T-cell (primary cell): ENCODE measurements around the gene RPS27L. TPM values are rescaled to one million over a fixed set of nuclear protein-coding genes. Genes with fewer than 3 reads are reported as not detected.

ENCODE experiments used
- ATAC-seq, 4 experiments: fragments of 200-7000 bp in 3 of 4; fragments of 150-1000 bp in 1 of 4; cut with Tn5 transposase; replicated peaks in 1 of 4; 1 replicate in 3 of 4; 2 replicates in 1 of 4; pipeline ENCODE4 v1.10.0; 2021; ENCODE audit warnings: moderate library complexity in 3 of 4, mild to moderate bottlenecking in 2 of 4, moderate number of reproducible peaks in 1 of 4
- CTCF ChIA-PET, 2 donors: fragments of 300-600 bp; sonication (Branson Sonifier 250); formaldehyde crosslinking; loops; one replicate each; lab custom pipeline; 2022; ENCODE audit warnings: antibody characterized with exemption in 2 of 2; lab: Charles Lee
- POLR2A ChIA-PET, 2 donors: fragments of 300-600 bp; sonication (Branson Sonifier 250); formaldehyde crosslinking; loops; one replicate each; lab custom pipeline; 2022; ENCODE audit warnings: antibody characterized with exemption in 2 of 2; lab: Charles Lee
- DNase-seq, 35 experiments: peaks; one replicate each; pipeline versions ENCODE4 v3.0.0 to v3.0.0-alpha.2; 2013 to 2023
- H3K27ac ChIP-seq: one replicate; pipeline ENCODE4 v1.5.1; 2013; ENCODE audit warnings: low read length
- H3K27me3 ChIP-seq, 2 experiments: replicated peaks in 1 of 2; 1 replicate in 1 of 2; 2 replicates in 1 of 2; pipeline versions ENCODE4 v1.6.1 to v1.7.0; 2013; ENCODE audit warnings: low read length in 1 of 2, mixed read lengths in 1 of 2; ENCODE audit not compliant: control insufficient read depth in 2 of 2, insufficient read depth in 2 of 2; ENCODE audit errors: extremely low read depth in 1 of 2
- H3K36me3 ChIP-seq, 2 donors: 1 replicate in 1 of 2; 2 replicates in 1 of 2; pipeline versions ENCODE4 v1.6.1 to v1.7.0; 2013; ENCODE audit warnings: low read length in 1 of 2; ENCODE audit not compliant: control insufficient read depth in 2 of 2, insufficient read depth in 1 of 2; ENCODE audit errors: extremely low read depth in 1 of 2
- H3K4me1 ChIP-seq, 2 experiments: 1 replicate in 1 of 2; 2 replicates in 1 of 2; pipeline versions ENCODE4 v1.6.1 to v1.7.0; 2013; ENCODE audit warnings: low read length in 2 of 2, mixed read lengths in 1 of 2; ENCODE audit not compliant: insufficient read depth in 2 of 2, control insufficient read depth in 1 of 2; ENCODE audit errors: extremely low read depth in 1 of 2
- H3K4me3 ChIP-seq, 2 donors: 1 replicate in 1 of 2; 2 replicates in 1 of 2; pipeline versions ENCODE4 v1.5.1 to v1.7.0; 2013; ENCODE audit warnings: mild to moderate bottlenecking in 2 of 2, low read length in 1 of 2, moderate library complexity in 1 of 2; ENCODE audit not compliant: control insufficient read depth in 1 of 2; ENCODE audit errors: extremely low read depth in 1 of 2
- H3K9me3 ChIP-seq: 2 replicates; pipeline ENCODE4 v1.7.0; 2013
- H3K27ac Mint-ChIP-seq, 2 donors: one replicate each; pipeline ENCODE4 v1.8.0; 2020 to 2021; ENCODE audit warnings: mild to moderate bottlenecking in 2 of 2, mixed read lengths in 2 of 2
- H3K27me3 Mint-ChIP-seq, 2 donors: one replicate each; pipeline ENCODE4 v1.8.0; 2021 to 2022; ENCODE audit warnings: mixed read lengths in 2 of 2
- H3K36me3 Mint-ChIP-seq: one replicate; pipeline ENCODE4 v1.8.0; 2021; ENCODE audit warnings: mixed read lengths
- H3K4me1 Mint-ChIP-seq, 3 donors: one replicate each; pipeline ENCODE4 v1.8.0; 2020 to 2022; ENCODE audit warnings: mixed read lengths in 3 of 3, mild to moderate bottlenecking in 1 of 3
- H3K4me3 Mint-ChIP-seq, 3 donors: one replicate each; pipeline ENCODE4 v1.8.0; 2020 to 2022; ENCODE audit warnings: mild to moderate bottlenecking in 3 of 3, mixed read lengths in 3 of 3, moderate library complexity in 3 of 3
- H3K9me3 Mint-ChIP-seq, 3 donors: one replicate each; pipeline ENCODE4 v1.8.0; 2020 to 2022; ENCODE audit warnings: mixed read lengths in 3 of 3
- WGBS: methylation state at CpG from one replicate; pipeline ENCODE4 v1.1.5; 2013; ENCODE audit warnings: missing lambda C conversion rate; ENCODE audit not compliant: insufficient coverage; 5-methylcytosine and 5-hydroxymethylcytosine counted together
- total RNA-seq, 35 experiments: library from RNA in 6 of 35; stranded (reverse) in 6 of 35; fragments of 120-200 nt in 1 of 35; gene quantifications; one replicate each; pipeline versions ENCODE4 v1.2.1 to v1.2.4 and lab custom pipeline; 2013 to 2026

RPS27L gene
- total RNA-seq, 5 donors from 2014 or later (not counting 1 experiment from before 2014, with no cell fraction given) = 48.3 to 123 (median 106) TPM

- Mint-ChIP-seq H3K27me3 (no peaks in the 10 kb centered on the region), H3K4me3 (peak overlapping the region; percentile 97 to 100 (median 100)), H3K9me3 (no peaks in the 10 kb centered on the region), H3K36me3 (peaks cover 11% of the 10 kb centered on the region), H3K27ac (peak overlapping the region; percentile 99), H3K4me1 (peaks cover 17 to 29% (median 22%) of the 10 kb centered on the region in 3 donors)
- Histone ChIP-seq H3K4me1 (peaks cover 9 to 11% of the 10 kb centered on the region in 2 experiments), H3K36me3 (peaks cover 0 to 16% of the 10 kb centered on the region in 2 donors), H3K27me3 (no peaks in the 10 kb centered on the region), H3K4me3 (peak overlapping the region; percentile 85 to 92), H3K9me3 (no peaks in the 10 kb centered on the region), H3K27ac (peak overlapping the region; percentile 76)
- ChIA-PET CTCF (interaction anchor here in 1 of 2 donors (0.6 to 1.7 kb wide), 4 partner anchors 40 to 122 kb away, joined by 3 to 6 read pairs (median 3); no protein-coding TSS in a partner anchor), POLR2A (interaction anchor here (1.0 to 1.7 kb wide), 4 partner anchors 9 to 38 kb away, joined by 3 to 8 read pairs (median 4); no protein-coding TSS in a partner anchor)
- WGBS = 0% methylated on average over 12 of the region's 16 CpGs
- DNase-seq (peak in 7 of 35 experiments; percentile 1 to 37 (median 3)), ATAC-seq (no peak)
Observed at GRCh38 chr15:63156755-63157117, 541 bp downstream of the RPS27L start.

DNA sequence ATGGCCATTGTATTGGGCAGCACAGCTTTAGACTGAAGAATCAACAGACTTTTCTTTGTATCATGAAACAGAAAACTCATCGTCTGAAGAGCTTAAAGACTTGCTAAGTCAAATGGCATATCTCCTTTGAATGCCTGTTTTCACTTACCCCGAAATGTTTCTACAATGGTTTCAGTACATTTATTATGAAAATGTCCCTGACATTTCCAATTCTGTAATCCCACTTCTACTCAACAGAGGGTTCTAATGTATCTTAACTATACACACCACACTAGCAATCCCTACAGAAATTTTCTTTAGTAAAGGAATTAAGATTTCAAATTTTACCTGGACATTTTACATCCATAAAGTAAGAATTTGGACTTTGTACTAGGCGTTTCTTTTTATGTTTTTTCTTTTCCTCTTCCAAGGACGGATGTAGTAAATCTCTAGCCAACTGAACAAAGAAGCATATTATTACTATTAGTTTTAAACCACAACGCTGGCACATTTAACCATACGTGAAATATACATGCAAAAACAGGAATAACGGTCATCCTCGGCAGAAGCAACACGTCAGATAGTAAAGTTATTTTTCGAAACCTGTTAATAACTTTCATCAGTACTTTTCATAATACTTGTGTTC, 1.1 kb downstream of the RPS27L start:
- Histone ChIP-seq H3K27ac (no peak overlapping the region), H3K36me3 (peaks cover 0 to 18% of the 10 kb centered on the region in 2 donors), H3K9me3 (no peaks in the 10 kb centered on the region), H3K4me1 (peaks cover 9 to 11% of the 10 kb centered on the region in 2 experiments), H3K4me3 (peak overlapping the region; percentile 85 to 92), H3K27me3 (no peaks in the 10 kb centered on the region)
- Mint-ChIP-seq H3K27me3 (no peaks in the 10 kb centered on the region), H3K4me3 (peak overlapping the region; percentile 97 to 100 (median 100)), H3K27ac (peak overlapping the region; percentile 99), H3K36me3 (peaks cover 15% of the 10 kb centered on the region), H3K4me1 (peaks cover 17 to 29% (median 22%) of the 10 kb centered on the region in 3 donors), H3K9me3 (no peaks in the 10 kb centered on the region)
- 10% methylated on average over 7 of the region's 10 CpGs for WGBS
- peak in 1 of 35 experiments; percentile 10 for DNase-seq
- CTCF ChIA-PET = interaction anchor here (0.6 to 0.9 kb wide), 3 partner anchors 18 to 122 kb away, joined by 3 read pairs; no protein-coding TSS in a partner anchor
- ATAC-seq = no peak
- POLR2A ChIA-PET = interaction anchor here (0.6 to 1.7 kb wide), 3 partner anchors 35 to 77 kb away, joined by 3 to 8 read pairs (median 6); no protein-coding TSS in a partner anchor

- ChIA-PET CTCF (interaction anchor here (0.7 to 0.9 kb wide), 2 partner anchors 17 to 24 kb away, joined by 3 read pairs; no protein-coding TSS in a partner anchor), POLR2A (interaction anchor here (0.6 kb wide), 3 partner anchors 37 to 121 kb away, joined by 3 to 6 read pairs (median 6); no protein-coding TSS in a partner anchor)
- Histone ChIP-seq H3K27ac (no peak overlapping the region), H3K36me3 (peaks cover 0 to 18% of the 10 kb centered on the region in 2 donors), H3K9me3 (no peaks in the 10 kb centered on the region), H3K27me3 (no peaks in the 10 kb centered on the region), H3K4me3 (no peak overlapping the region), H3K4me1 (peaks cover 9 to 11% of the 10 kb centered on the region in 2 experiments)
- WGBS = no CpG with 5 or more reads among the region's 3 CpGs
- no peaks in the 10 kb centered on the region for H3K27me3 Mint-ChIP-seq
- H3K4me1 Mint-ChIP-seq = peaks cover 17 to 29% (median 22%) of the 10 kb centered on the region in 3 donors
- DNase-seq (no peak), ATAC-seq (no peak)
- H3K9me3 Mint-ChIP-seq = no peaks in the 10 kb centered on the region
- peak overlapping the region in 1 of 2 donors; percentile 55 for H3K27ac Mint-ChIP-seq
- H3K4me3 Mint-ChIP-seq = peak overlapping the region; percentile 97 to 100 (median 100)
- peaks cover 15% of the 10 kb centered on the region for H3K36me3 Mint-ChIP-seq
Observed at GRCh38 chr15:63155486-63155885, 1.8 kb downstream of the RPS27L start.

- Mint-ChIP-seq H3K36me3 (peaks cover 26% of the 10 kb centered on the region), H3K9me3 (no peaks in the 10 kb centered on the region), H3K4me3 (no peak overlapping the region), H3K4me1 (peaks cover 20 to 32% (median 24%) of the 10 kb centered on the region in 3 donors), H3K27me3 (no peaks in the 10 kb centered on the region), H3K27ac (no peak overlapping the region)
- H3K27me3 ChIP-seq = no peaks in the 10 kb centered on the region
- H3K4me3 ChIP-seq = no peak overlapping the region
- WGBS = 80% methylated on average over 1 of the region's 1 CpG
- DNase-seq (no peak), ATAC-seq (no peak)
- H3K9me3 ChIP-seq = no peaks in the 10 kb centered on the region
- H3K36me3 ChIP-seq = peaks cover 3 to 20% of the 10 kb centered on the region in 2 donors
- CTCF ChIA-PET = no interaction called here
- POLR2A ChIA-PET = interaction anchor here in 1 of 2 donors (0.6 kb wide), 1 partner anchor 394 kb away, joined by 4 read pairs; no protein-coding TSS in a partner anchor
- H3K27ac ChIP-seq = no peak overlapping the region
- peaks cover 0 to 7% of the 10 kb centered on the region in 2 experiments for H3K4me1 ChIP-seq
Observed at GRCh38 chr15:63151665-63152064, 5.6 kb downstream of the RPS27L start.

GRCh38 chr15:63146684-63147083, 10.6 kb downstream of the RPS27L start:
- H3K9me3 Mint-ChIP-seq = no peaks in the 10 kb centered on the region
- H3K9me3 ChIP-seq = no peaks in the 10 kb centered on the region
- no peak for ATAC-seq
- no peak overlapping the region for H3K27ac ChIP-seq
- peak in 1 of 35 experiments; percentile 15 for DNase-seq
- no peak overlapping the region for H3K4me3 Mint-ChIP-seq
- no peaks in the 10 kb centered on the region for H3K27me3 ChIP-seq
- peaks cover 6 to 18% (median 10%) of the 10 kb centered on the region in 3 donors for H3K4me1 Mint-ChIP-seq
- H3K4me1 ChIP-seq = no peaks in the 10 kb centered on the region
- ChIA-PET POLR2A (interaction anchor here in 1 of 2 donors (0.6 kb wide), 1 partner anchor 352 kb away, joined by 3 read pairs; no protein-coding TSS in a partner anchor), CTCF (interaction anchor here in 1 of 2 donors (0.7 kb wide), 1 partner anchor 8 kb away, joined by 4 read pairs; no protein-coding TSS in a partner anchor)
- peaks cover 35% of the 10 kb centered on the region for H3K36me3 Mint-ChIP-seq
- H3K27me3 Mint-ChIP-seq = no peaks in the 10 kb centered on the region
- peaks cover 3 to 5% of the 10 kb centered on the region in 2 donors for H3K36me3 ChIP-seq
- WGBS = 72% methylated on average over 3 of the region's 3 CpGs
- H3K27ac Mint-ChIP-seq = no peak overlapping the region
- no peak overlapping the region for H3K4me3 ChIP-seq

- Histone ChIP-seq H3K27me3 (no peaks in the 10 kb centered on the region), H3K9me3 (no peaks in the 10 kb centered on the region), H3K4me3 (no peak overlapping the region), H3K36me3 (peaks cover 3 to 5% of the 10 kb centered on the region in 2 donors), H3K4me1 (no peaks in the 10 kb centered on the region), H3K27ac (no peak overlapping the region)
- Mint-ChIP-seq H3K4me1 (peaks cover 6 to 18% (median 10%) of the 10 kb centered on the region in 3 donors), H3K9me3 (no peaks in the 10 kb centered on the region), H3K27me3 (no peaks in the 10 kb centered on the region), H3K36me3 (peaks cover 37% of the 10 kb centered on the region), H3K4me3 (no peak overlapping the region), H3K27ac (no peak overlapping the region)
- WGBS = 83% methylated on average over 1 of the region's 2 CpGs
- ATAC-seq (no peak), DNase-seq (no peak)
- ChIA-PET POLR2A (no interaction called here), CTCF (no interaction called here)
Observed at GRCh38 chr15:63145426-63145825, 11.9 kb downstream of the RPS27L start.
